GM19397 (cell line): ENCODE results near the gene CACNG1.
"Not testable (repeated sequence)": the region's sequence is repeated elsewhere in the genome, so short reads cannot be mapped to it uniquely, and the experiment has no call there.

Experiments used
- ATAC-seq: cut with Tn5 transposase; IDR thresholded peaks from one replicate; pipeline ENCODE4 v1.9.1; 2021; ENCODE audit warnings: mild to moderate bottlenecking, moderate library complexity; ENCODE audit not compliant: unreplicated experiment

Gene CACNG1

DNA sequence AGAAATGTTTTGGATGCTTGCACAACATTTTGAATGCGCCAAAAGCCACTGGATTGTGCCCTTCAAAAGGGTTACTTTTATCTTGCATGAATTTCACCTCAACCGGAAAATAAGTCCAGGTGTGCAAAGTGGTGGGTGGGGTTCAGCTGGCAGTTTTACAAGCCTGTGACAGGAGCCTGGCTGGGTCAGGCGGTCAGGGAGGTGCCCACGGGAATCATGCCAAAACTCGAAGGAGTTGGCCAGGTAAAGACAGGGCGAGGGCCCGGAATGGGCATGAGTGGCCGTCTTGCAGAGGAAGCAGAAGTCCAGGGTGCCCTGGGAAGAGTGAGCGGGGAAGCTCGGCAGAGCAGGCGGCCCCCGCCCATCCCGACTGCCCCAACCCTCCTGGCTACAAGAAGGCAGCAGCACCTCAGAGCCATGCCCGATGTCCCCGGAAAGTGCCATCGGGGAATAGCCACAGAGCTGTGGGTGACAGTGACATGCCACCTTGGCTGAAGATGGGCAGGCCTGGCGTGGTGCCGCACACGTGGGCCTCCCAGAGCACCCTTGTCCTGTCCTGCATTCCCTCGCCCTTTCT, 19.1 kb upstream of the CACNG1 start:
- ATAC-seq = no peak

DNA sequence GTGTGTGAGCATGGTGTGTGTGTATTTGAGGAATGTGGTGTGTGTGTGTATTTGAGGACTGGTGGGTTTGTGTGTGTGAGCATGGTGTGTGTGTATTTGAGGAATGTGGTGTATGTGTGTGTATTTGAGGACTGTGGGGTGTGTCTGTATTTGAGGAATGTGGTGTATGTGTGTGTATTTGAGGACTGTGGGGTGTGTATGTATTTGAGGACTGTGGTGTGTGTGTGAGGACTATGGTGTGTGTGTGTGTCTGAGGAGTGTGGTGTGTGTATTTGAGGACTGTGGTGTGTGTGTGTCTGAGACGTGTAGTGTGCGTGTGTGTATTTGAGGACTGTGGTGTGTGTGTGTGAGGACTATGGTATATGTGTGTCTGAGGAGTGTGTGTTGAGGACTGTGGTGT, 18.0 kb upstream of the CACNG1 start:
- ATAC-seq = no peak

DNA sequence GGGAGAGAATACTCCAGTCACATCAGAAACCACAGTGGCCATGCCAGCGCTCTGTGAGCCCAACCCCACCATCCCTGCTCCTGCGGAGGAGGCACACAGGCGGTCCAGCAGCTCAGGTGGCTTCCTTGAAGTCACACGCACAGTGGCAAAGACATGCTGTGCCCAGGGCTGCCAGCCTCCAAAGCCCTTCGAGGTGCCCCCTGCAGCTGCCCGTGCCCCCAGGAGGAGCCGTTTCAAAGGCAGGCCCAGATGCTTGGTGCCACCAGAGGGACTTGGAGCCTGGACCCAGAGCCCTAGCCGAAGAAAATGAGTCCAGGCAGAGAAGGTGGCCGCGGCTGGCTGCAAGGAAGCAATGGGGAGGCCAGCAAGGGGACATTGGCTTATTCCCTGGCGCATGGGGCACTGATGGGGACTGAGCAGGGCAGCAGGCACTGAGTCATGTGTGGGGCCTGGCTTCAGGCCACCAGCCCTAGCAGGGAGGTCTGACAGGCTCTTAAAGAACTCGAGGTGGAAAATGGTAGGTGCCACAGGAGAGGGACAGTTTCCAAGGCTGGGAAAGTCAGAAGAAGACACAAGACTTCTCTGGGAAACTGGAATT, 17.2 kb upstream of the CACNG1 start:
- no peak for ATAC-seq

DNA sequence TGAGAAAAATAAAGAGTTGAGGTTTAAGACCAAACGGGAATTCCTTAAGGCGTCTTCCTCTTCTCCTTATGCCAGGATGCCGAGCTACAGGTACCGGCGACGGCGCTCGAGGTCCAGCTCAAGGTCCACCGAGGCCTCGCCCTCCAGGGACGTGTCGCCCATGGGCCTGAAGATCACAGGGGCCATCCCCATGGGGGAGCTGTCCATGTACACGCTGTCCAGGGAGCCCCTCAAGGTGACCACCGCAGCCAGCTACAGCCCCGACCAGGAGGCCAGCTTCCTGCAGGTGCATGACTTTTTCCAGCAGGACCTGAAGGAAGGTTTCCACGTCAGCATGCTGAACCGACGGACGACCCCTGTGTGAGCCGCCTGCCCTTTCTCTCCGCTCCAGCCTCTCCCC, 13.7 kb upstream of the CACNG1 start:
- no peak for ATAC-seq

DNA sequence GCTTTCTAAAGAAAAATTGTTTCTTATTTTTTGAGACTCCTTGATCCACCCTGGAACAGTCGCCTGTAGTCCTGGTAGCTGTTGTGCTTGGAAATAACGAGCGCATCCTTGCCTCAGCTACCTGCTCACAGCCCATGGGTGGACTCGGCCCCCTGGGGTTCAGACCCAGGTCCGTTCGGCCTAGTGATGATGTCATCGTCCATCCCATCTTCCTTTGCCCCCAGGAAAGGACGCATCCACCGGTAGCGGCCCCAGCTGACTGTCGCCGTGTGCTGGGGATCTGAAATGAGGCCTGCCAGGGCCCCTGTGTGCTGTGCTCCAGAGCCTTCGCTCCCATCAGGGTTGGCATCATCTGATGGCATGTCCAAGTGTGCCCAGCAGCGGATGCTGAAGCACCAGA, 12.0 kb upstream of the CACNG1 start:
- ATAC-seq = no peak

DNA sequence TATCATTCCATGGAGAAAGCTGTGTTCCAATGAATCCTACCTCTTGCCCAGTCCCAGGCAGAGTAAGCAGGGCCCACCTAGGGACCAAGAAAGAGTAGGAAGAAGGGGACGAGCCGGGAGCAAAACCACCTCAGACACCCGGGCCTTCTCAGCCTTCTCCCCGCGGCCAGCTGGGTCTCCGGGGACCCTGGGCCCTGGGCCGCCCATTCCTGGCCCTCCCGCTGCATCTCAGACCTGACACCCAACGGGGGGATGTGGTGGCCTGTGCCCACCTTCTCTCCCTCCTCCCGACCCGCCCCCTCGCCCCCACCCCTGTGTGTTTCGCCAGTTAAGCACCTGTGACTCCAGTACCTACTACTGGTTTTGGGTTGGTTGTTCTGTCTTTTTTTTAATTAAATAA, 11.4 kb upstream of the CACNG1 start:
- ATAC-seq = no peak

DNA sequence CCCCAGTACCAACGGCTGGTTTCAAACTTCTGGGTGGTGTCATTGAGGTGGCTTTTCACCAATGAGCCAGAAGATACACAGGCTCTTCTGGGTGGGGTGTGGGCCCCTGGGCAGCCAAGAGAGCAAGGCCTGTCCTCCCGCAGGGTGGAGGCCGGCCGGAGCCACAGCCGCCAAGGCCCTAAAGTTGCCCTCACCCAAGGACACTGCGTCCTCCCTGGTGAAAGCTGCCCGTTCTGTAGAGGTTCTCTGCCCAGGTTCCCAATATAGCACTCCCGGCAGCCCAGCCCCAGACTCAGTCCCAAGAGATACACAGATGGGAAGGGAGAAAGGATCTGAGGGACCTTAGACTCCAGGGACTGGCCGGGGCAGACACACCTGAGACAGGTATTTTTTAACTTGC, 10.7 kb upstream of the CACNG1 start:
- ATAC-seq = no peak

DNA sequence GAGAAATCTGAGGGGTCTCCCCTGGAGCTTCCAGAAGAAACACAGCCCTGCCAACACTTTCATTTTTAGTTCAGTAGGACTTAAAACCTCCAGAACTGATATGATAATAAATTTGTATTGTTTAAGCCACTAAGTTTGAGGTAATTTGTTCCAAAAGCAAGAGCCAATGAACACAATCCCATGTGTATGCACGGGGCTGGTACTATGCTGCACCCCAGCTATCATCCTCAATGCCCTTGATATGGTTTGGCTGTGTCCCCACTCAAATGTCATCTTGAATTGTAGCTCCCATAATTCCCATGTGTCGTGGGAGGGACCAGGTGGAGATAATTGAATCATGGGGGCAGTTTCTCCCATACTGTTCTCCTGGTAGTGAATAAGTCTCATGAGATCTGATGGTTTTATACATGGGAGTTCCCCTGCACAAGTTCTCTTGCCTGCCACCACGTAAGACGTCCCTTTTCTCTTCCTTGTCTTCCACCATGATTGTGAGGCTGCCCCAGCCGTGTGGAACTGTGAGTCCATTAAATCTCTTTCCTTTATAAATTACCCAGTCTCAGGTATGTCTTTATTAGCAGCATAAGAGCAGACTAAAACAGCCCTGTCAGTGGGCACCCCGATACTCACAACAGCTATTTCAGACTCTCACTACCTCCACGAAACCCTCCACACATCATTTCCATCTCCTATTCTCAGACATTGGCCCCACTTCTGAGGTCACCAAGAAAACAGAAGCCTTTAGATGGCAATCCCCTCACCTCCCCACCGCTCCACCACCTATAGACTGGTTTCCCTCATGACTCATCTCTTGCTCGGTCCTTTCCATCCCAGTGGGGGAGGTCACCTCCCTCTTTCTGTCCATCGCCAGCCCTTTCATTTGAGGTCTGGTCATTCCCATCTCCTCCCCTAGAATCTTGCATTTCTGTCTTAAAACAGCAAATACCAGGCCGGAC, 8.9 kb upstream of the CACNG1 start:
- no peak for ATAC-seq

DNA sequence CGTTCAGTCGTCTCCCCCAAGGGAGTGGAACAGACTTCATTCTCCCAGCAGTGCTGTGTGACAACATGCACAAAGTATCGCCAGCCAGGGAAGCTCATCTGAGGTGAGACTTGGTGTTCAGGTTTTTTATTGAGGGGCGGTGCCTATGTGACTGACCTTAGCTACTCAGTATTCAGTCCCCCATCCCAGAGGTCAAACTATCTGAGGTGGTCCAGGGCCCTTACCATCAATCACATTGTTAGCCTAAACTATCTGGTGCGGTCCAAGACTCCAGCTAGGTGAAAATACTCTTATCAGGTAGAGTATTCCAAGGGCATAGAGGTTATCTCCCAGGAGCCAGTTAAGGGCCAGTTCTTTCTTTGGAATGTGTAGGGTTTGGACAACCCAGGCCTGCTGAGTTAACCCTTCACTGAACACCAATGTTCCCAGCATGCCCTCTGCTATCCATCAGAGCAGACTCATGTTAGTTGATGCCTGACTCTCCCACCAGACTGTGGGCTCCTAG, 5.4 kb upstream of the CACNG1 start:
- no peak for ATAC-seq

DNA sequence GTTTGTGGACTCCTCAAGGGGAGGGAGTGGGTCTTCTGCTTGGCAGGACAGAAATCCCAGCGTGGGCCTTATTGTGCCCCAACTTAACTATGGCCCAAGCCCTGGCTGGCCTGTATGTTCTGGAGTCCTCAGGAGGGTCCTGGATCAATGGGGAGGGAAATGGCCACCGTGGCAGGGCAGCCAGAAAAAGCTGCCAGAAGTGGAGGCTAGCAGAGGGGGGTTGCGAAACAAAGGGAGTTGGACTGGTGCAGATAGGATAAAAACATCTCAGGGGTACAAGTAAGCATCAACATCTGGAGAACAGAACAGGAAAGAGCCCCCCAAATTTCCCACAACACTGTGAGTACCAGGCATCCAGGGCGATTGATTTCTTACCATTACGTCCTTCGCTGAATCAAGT, 3.7 kb upstream of the CACNG1 start:
- no peak for ATAC-seq

DNA sequence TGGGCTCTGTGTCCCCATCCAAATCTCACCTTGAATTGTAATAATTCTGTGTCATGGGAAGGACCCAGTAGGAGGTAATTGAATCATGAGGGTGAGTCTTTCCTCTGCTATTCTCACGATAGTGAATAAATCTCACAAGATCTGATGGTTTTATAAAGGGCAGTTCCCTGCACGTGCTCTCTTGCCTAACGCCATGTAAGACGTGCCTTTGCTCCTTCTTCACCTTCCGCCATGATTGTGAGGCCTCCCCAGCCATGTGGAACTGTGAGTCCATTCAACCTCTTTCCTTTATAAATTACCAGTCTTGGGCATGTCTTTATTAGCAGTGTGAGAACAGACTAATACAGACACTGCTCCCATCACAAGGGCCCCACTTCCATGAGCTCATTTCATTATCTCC, 3.2 kb upstream of the CACNG1 start:
- ATAC-seq = not testable (repeated sequence)

DNA sequence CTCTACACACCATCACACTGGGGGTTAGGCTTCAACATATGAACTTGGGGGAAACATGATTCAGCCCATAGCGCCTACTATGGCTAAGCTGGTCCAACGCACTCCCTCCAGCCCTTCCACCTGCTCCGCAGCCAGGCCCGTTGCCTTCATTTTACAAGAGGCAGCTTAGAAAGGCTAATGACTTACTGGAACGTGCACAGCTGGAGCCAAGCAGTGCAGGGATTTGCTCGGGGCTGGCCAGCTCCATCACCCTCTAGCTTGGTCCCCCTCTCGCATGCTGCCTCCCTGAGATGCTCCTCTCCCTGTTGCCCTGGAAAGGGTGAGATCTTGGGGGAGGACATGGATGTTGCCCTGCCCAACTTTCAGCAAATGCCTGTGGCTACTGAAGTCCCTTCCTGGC, 2.8 kb upstream of the CACNG1 start:
- ATAC-seq = no peak

DNA sequence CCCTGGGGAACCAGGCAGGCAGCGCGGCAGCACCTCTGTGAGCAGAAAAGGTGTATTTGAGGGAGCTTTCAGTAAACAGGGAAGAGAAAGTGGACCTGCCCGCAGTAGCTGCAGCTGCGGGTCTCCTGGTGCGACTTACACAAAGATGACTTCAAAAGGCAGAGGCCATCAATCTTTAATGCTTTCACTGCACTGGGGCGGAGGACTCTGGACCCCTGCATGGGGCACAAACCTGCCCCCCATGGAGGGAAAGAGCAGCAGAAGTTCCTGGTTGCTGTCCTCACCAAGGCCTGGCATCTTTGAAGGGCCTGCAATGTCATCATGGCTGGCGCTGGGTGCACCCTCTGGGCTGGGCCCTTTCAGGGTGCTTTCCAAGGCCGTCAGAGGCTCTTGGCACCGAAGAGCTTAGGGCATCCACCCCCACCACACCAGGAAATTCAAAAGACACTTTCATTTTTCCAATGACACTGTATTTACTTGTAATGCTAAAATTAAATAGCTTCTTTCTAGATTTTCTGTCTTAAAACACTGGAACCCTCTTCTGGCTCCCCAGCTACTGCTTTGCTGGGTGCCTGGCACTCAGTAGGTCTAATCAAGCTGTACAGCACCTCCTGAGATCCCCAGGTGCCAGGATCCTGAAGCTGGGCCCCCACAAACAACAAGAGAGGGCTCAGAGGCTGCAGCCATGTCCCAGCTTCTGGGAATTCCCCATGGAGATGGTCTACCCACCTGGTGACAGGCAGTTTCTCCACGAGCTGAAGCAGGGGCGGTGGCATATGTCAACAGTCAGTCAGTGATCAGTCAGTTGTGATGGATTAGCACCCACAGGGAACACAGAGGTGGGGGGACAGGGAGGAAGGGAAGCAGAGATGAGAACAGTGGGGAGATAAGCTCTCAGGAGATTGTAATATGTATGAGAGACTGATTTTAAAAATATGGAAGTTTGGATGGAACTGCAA, 2.1 kb upstream of the CACNG1 start:
- ATAC-seq = no peak

DNA sequence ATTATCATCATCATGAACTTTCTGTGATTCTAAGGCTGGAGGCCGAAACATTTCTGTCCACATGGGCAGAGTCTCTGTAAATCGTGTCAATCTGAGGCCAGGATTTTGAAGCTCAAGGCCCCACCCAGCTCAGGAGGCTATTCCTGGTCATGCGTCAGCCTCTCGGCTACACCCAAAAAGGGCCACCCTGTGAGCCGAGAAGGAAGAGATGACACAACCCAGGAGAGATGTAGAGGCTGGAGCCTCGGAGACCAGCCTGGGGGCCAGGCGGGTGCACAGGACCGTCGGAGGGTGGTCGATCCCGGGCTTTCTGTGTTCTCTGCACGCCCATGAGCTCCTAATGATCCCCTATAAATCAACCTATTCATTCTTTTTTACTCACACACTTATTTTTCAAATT, 1.1 kb upstream of the CACNG1 start:
- no peak for ATAC-seq

DNA sequence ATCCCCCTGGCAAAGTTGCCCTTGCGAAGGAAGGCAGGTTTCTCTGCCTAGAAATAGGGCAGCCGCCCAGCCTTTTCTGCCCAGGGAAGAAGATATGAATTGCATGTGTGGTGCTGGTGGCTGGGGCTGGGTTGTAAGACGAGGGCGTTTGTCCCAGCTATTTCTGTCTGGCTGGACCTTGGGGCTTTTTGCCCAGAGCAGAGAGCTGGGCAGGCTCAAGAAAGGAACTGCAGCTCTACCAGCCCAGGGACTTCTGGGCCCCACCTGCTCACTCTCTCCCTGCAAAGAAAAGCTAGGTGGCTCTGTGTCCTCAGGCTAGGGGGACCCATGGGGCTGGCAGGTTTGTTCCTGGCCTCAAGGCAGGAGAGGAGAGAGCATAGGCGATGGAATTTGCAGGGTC, 586 bp downstream of the CACNG1 start:
- ATAC-seq = no peak

DNA sequence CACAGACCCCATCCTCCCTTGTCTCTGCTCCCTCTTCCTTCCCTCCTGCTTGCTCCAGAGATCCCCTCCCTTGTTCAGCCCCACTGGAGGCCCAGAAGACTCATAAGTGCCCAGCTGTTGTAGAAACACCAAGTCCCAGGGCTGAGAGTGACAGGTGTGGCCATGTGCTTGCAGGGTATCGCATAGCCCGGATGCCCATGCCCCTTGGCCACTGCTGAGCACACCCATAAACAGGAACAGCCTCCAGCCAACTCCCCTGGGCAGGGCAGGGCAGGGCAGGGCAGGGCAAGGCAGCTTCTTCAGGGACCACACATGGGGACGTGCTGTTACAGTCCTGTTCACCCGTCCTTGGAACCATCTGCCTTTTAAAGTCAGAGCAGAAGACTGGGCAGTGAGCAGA, 2.0 kb downstream of the CACNG1 start:
- ATAC-seq = no peak

DNA sequence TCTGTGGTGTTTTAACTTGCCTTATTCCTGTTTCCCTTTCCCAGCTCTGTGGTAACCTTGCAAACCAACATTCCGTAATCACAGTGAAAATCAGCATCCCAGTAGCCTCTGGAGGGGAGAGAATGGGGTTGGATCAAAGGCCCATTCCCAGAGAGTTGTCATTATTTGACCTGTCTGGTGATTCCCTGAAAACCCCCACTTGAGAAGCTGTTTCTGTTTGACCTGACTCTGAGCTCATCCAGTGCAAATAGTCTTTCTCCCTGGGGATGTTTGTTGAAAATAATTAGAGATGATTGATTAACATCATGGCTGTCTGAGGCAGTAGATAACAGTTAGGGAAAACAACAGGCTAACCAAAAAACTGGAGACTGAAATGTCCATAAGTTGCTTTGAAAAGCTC, 3.0 kb downstream of the CACNG1 start:
- no peak for ATAC-seq

DNA sequence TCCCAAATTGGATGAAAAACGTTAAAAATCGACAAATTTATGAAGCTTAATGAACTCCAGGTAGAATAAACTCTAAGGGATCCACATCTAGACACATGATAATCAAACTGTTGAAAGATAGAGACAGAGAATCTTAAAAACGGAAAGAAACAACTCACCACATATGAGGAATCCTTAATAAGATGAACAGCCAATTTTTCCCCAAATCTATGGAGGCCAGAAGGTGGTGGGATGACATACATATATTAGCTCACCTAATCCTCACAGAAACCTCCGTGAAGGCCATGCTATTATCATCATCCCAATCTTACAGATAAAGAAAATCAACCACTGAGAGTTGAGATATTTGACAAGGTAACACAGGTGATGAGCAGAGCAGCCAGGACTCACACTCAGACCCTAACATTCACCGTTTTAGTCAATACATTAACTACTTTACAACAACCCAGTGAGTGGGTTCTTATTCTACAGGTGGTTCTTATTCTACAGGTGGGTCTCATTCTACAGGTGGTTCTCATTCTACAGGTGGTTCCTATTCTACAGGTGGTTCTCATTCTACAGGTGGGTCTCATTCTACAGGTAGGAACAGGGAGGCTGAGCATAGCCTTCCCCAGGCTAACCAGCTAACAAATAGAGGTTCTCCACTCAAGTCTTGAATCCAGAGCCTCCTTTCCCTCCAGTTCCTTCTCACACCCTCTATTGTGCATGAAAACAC, 4.8 kb downstream of the CACNG1 start:
- ATAC-seq = no peak

DNA sequence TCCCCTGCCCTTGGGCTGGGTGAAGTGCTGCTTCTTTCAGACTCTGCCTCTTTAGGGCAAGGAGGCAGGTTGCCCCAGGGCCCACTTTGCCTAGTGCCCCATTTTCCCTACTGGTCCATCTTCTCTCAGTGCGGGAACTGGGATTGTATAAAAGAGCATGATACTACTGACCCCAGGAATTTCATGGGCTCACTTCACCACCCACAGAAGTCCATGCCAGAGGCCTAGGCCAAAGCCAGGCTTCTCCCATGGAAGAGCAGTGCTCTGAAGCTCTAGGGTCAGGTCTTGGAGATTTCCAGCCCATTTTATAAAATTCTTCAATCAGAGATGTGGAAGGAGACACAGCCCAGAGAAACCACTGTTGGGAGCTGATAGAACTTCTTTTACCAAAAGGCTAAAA, 5.7 kb downstream of the CACNG1 start:
- ATAC-seq = no peak

DNA sequence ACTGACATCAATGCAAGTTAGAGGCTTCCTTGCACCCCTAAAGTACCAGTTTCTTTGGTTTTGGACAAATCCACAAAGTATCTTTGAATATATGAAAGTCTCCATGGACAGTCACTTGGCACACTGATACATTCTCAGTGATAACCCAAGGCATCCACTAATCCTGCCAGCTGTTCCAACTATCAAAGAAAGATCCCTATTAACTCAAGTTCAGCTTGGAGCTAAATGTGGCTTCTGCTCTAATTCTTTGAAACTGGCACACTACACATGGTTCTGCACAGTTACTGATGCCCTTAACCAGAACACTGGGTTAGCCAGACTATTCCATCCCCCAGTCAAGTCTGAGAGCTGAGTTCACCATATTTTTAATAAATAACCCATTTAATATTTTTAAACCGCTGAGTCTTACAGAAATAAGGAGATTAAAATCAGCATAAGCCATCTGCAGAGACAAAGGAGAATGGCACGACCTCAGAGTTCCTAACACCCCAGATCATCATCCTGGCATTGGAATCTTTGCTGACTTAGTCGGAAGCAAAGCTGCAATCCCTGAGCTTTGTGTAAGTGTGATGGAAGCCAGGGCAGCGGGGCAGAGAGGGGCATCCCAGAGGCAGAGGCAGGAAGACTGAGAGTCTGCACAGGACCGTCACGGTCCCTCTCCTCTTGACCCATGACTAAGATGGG, 6.3 kb downstream of the CACNG1 start:
- no peak for ATAC-seq
